Omental fat pad (tissue), 4 donors: Measurements from ENCODE around the gene NIPBL. TPM values are rescaled to one million over a fixed set of nuclear protein-coding genes. Genes with fewer than 3 reads are reported as not detected.
"Not testable (repeated sequence)": the region's sequence is repeated elsewhere in the genome, so short reads cannot be mapped to it uniquely, and the experiment has no call there.

Experiments used
- ATAC-seq: fragments of 150-250 bp; one replicate; pipeline ENCODE4 v1.9.1; 2016; ENCODE audit warnings: mild to moderate bottlenecking, moderate library complexity; ENCODE audit not compliant: low FRiP score
- DNase-seq: peaks from one replicate; pipeline ENCODE4 v3.0.0-alpha.2; 2019; ENCODE audit warnings: low spot score
- total RNA-seq, 4 donors: library from RNA; depleted of rRNA; stranded (reverse); fragments of >200 nt; gene quantifications; one replicate each; pipeline ENCODE4 v1.1.0, GENCODE V29; 2016
- TF ChIP-seq, protein P1 (sequence below), 3 donors: fragments of 450-650 bp; IDR thresholded peaks; one replicate each; pipeline ENCODE4 v1.5.1; 2016 to 2017; ENCODE audit warnings: antibody characterized with exemption in 3 of 3, mild to moderate bottlenecking in 3 of 3, moderate library complexity in 2 of 3

NIPBL gene
- total RNA-seq, 4 donors from 2014 or later: 47.9 to 64.2 (median 54.3) TPM

DNA sequence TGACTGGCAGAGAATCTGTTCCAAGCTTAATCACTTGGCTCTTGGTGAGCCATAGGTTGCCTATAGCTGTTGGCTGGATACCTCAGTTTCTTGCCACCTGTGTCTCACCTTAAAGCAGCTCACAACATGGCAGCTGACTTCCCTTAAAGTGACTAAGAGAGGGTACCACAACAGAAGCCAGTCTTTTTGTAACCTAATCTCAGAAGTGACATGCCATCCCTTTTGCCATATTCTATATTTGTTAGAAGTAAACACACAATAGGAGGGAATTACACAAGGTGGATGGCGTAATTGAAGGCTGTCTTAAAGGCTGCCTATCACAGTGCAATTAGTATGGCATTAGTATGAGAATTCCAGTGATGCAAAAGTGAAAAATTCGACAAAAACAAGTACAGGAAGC is 28.1 kb downstream of the NIPBL start:
- DNase-seq (no peak), ATAC-seq (no peak)
- TF ChIP-seq, protein P1, sequence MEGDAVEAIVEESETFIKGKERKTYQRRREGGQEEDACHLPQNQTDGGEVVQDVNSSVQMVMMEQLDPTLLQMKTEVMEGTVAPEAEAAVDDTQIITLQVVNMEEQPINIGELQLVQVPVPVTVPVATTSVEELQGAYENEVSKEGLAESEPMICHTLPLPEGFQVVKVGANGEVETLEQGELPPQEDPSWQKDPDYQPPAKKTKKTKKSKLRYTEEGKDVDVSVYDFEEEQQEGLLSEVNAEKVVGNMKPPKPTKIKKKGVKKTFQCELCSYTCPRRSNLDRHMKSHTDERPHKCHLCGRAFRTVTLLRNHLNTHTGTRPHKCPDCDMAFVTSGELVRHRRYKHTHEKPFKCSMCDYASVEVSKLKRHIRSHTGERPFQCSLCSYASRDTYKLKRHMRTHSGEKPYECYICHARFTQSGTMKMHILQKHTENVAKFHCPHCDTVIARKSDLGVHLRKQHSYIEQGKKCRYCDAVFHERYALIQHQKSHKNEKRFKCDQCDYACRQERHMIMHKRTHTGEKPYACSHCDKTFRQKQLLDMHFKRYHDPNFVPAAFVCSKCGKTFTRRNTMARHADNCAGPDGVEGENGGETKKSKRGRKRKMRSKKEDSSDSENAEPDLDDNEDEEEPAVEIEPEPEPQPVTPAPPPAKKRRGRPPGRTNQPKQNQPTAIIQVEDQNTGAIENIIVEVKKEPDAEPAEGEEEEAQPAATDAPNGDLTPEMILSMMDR (IDR thresholded peaks at IDR 0.05): no peak

DNA sequence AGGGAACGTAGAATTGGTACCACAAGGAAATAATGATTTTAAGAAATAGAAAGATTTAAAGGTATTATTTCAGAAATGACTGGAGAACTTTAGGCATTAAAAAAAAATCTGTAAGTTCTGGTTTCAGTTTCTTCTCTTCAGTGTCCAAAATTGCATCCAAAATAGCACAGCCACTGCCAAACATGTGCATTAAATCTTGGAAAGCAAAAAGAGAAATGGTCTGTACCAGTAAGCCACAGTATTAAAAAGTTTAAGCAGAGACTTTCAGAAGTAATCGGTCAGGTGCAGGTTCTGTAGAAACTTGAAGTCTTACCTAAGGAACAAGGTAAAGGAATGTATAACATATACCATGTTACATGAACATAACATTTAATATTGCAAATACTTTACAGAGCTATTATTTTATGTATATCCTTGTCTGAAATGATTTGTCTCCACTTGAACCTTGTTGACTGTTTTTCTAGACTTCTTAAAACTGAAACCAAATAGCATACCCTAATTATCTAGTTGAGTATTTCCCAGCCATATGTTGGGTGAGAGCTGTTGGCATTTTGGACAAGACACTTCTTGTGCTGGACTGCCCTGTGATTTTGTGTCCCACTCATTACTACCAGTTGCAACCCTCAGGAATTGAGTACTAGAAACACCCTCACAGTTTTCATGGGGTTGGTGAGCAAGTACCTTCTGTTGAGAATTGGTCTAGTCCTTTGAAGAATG is 32.1 kb downstream of the NIPBL start:
- no peak for DNase-seq
- TF ChIP-seq, protein P1 (IDR thresholded peaks at IDR 0.05): no peak
- ATAC-seq: no peak

DNA sequence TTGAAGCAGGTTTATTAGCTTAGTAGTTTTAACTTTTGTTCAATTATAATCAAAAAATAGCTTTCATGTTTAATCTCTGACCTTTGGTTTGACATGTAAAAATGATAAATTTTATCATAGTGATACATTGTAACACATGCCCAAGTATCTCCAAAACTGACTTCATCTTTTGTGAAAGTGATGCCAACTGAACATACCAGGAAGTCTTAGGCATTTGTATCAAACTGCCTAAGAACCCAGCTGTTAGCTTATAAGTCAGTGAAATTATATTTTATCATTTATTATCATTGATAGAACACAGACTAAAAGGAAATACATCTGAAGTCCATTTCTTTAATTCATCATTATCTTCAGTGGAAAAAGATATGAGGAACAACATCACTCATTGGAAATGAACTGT is 39.1 kb downstream of the NIPBL start:
- DNase-seq (no peak), ATAC-seq (no peak)
- TF ChIP-seq, protein P1 (IDR thresholded peaks at IDR 0.05): no peak

DNA sequence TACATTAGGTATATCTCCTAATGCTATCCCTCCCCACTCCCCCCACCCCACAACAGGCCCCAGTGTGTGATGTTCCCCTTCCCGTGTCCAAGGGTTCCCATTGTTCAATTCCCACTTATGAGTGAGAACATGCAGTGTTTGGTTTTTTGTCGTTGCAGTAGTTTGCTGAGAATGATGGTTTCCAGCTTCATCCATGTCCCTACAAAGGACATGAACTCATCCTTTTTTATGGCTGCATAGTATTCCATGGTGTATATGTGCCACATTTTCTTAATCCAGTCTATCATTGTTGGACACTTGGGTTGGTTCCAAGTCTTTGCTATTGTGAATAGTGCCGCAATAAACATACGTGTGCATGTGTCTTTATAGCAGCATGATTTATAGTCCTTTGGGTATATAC is 40.0 kb downstream of the NIPBL start:
- not testable (repeated sequence) for DNase-seq, ATAC-seq

DNA sequence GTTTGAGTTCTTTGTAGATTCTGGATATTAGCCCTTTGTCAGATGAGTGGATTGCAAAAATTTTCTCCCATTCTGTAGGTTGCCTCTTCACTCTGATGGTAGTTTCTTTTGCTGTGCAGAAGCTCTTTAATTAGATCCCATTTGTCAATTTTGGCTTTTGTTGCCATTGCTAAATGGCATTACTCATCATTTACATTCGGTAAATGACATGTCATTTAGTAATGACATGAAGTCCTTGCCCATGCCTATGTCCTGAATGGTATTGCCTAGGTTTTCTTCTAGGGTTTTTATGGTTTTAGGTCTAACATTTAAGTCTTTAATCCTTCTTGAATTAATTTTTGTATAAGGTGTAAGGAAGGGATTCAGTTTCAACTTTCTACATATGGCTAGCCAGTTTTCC is 40.8 kb downstream of the NIPBL start:
- DNase-seq, ATAC-seq: not testable (repeated sequence)

DNA sequence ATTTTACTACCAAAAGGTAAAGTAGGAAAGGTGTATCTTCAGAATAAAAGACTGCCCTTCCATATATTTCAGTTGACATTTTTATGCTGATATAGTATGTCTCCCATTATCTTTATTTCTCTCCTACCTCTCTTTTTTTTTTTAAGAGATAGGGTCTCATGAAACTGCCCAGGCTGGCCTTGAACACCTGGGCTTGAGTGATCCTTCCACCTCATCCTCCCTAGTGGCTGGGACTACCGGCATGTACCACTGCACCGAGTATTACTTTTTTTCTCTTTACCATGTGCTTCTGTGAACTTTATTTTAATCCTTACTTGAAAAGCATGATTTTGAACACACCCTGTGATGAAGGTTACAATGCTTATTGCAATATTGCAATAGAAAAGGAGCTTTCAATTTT is 42.7 kb downstream of the NIPBL start:
- TF ChIP-seq, protein P1 (IDR thresholded peaks at IDR 0.05): no peak
- ATAC-seq (no peak), DNase-seq (no peak)

DNA sequence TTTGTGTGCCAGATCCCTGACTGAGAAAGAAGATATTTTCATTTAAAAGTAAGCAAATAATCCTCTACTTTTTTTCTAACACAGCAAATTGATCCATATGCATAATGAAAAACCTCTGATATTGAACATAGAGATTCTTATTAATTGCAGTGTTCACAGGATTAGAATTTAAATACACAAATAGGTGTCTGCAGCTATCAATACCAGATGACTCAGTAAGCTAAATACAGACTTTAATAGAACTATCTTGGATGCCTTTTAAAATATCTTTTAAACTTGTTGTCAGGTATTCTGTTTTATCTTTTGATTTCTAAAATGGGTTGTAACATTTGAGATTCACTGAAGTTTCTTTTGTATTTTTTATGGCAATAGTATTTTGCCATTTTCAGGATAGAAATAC is 43.1 kb downstream of the NIPBL start:
- no peak for ATAC-seq
- DNase-seq: no peak
- TF ChIP-seq, protein P1 (IDR thresholded peaks at IDR 0.05): no peak

DNA sequence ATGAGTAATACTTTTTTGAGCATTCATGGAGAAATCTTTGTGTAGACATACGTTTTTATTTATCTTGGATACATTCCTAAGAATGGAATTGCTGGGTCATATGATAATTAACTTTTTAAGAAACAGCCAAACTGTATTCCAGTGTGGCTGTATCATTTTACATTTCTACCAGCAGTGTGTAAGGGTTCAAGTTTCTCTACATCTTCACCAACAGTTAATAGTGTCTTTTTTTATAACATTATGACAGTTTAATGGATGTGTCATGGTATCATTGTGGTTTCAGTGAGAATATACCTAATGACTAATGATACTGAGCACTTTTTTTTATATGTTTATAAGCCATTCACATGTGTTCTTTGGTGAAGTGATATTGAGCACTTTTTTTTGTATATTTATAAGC is 52.4 kb downstream of the NIPBL start:
- TF ChIP-seq, protein P1 (IDR thresholded peaks at IDR 0.05): no peak
- ATAC-seq: no peak
- no peak for DNase-seq
